Peyer's patch (tissue), 4 donors: ENCODE data around the gene IGFL2. TPM values are rescaled to one million over a fixed set of nuclear protein-coding genes. Genes with fewer than 3 reads are reported as not detected.

Experiments used
- DNase-seq, 3 donors: peaks; one replicate each; pipeline ENCODE4 v3.0.0-alpha.2; 2017 to 2019
- H3K27ac ChIP-seq, 4 donors: fragments of 200-600 bp; sonication (generic); one replicate each; pipeline ENCODE4 v1.5.1; 2016 to 2019
- H3K27me3 ChIP-seq, 2 donors: fragments of 200-600 bp; sonication (generic); one replicate each; pipeline ENCODE4 v1.5.1; 2019
- H3K36me3 ChIP-seq, 3 donors: fragments of 200-600 bp; sonication (generic); one replicate each; pipeline ENCODE4 v1.5.1; 2016 to 2019
- H3K4me1 ChIP-seq, 4 donors: fragments of 200-600 bp; sonication (generic); one replicate each; pipeline ENCODE4 v1.5.1; 2016 to 2019
- H3K4me3 ChIP-seq, 4 donors: fragments of 200-600 bp; sonication (generic); 1 replicate in 3 of 4; 2 replicates in 1 of 4; pipeline ENCODE4 v1.5.1; 2016 to 2019; ENCODE audit warnings: mild to moderate bottlenecking in 1 of 4
- H3K9me3 ChIP-seq, 4 donors: fragments of 200-600 bp; sonication (generic); one replicate each; pipeline ENCODE4 v1.5.1; 2016 to 2019; ENCODE audit warnings: mild to moderate bottlenecking in 1 of 4
- POLR2A ChIP-seq, 2 donors: fragments of 450-650 bp; IDR thresholded peaks; one replicate each; pipeline ENCODE4 v1.5.1; 2017; ENCODE audit warnings: antibody characterized with exemption in 2 of 2, mild to moderate bottlenecking in 2 of 2, moderate library complexity in 2 of 2
- total RNA-seq, 4 donors: library from RNA; depleted of rRNA; stranded (reverse); fragments of >200 nt; gene quantifications; one replicate each; pipeline ENCODE4 v1.1.0, GENCODE V29; 2016
- TF ChIP-seq, protein P1 (sequence below), 6 experiments: fragments of 450-650 bp in 4 of 6; fragments of 200-600 bp in 2 of 6; sonication (generic) in 1 of 6; IDR thresholded peaks; one replicate each; pipeline ENCODE4 v1.5.1; 2017 to 2019; ENCODE audit warnings: antibody characterized with exemption in 6 of 6, mild to moderate bottlenecking in 3 of 6, moderate library complexity in 1 of 6

Gene IGFL2
- total RNA-seq, 4 donors from 2014 or later: not detected

DNA sequence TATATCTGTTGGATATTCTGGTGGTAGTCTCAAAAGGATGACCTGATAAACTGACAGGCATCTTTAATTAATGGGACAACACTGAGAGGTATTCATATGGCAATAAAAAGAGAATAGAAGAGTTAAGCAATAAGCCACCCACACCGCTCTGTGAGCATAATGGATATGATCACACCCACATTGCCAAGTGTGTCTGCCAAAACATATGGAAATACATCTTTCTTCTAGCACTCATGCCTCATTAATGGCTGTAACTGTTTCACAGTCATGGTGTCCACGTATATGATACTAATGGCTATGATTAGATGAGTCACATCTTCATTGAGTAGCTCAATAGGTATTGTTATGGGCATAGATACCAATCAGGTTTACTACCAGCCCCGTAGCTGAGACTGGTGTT, 36.7 kb upstream of the IGFL2 start:
- H3K4me3 ChIP-seq: no peak overlapping the region
- H3K4me1 ChIP-seq: no peaks in the 10 kb centered on the region
- no peak for DNase-seq
- H3K27me3 ChIP-seq: no peaks in the 10 kb centered on the region
- H3K27ac ChIP-seq: no peak overlapping the region
- TF ChIP-seq, protein P1, sequence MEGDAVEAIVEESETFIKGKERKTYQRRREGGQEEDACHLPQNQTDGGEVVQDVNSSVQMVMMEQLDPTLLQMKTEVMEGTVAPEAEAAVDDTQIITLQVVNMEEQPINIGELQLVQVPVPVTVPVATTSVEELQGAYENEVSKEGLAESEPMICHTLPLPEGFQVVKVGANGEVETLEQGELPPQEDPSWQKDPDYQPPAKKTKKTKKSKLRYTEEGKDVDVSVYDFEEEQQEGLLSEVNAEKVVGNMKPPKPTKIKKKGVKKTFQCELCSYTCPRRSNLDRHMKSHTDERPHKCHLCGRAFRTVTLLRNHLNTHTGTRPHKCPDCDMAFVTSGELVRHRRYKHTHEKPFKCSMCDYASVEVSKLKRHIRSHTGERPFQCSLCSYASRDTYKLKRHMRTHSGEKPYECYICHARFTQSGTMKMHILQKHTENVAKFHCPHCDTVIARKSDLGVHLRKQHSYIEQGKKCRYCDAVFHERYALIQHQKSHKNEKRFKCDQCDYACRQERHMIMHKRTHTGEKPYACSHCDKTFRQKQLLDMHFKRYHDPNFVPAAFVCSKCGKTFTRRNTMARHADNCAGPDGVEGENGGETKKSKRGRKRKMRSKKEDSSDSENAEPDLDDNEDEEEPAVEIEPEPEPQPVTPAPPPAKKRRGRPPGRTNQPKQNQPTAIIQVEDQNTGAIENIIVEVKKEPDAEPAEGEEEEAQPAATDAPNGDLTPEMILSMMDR (IDR thresholded peaks at IDR 0.05): no peak
- no peak for TF ChIP-seq POLR2A (IDR thresholded peaks at IDR 0.05)
- no peaks in the 10 kb centered on the region for H3K9me3 ChIP-seq
- H3K36me3 ChIP-seq: no peaks in the 10 kb centered on the region

DNA sequence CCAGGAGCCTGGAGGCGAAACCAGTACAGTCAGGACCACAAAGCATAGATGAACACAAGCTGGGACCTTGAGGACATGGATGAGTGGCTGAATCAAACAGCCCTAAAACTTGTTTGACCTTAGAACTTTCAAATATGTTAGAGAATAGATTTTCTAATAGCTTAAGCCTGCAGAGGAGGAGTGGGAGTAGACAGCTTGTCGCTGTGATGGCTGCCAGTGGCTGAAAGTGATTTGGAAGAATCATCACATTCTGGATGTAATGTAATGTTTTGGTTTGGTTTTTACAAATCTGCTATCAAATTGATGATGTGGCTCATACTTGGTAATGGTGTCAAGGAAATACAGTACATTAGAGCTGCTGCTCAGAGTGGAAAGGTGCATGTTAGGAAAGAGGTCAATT, 35.5 kb upstream of the IGFL2 start:
- no peaks in the 10 kb centered on the region for H3K27me3 ChIP-seq
- TF ChIP-seq, protein P1 (IDR thresholded peaks at IDR 0.05): no peak
- TF ChIP-seq POLR2A (IDR thresholded peaks at IDR 0.05): no peak
- no peaks in the 10 kb centered on the region for H3K9me3 ChIP-seq

DNA sequence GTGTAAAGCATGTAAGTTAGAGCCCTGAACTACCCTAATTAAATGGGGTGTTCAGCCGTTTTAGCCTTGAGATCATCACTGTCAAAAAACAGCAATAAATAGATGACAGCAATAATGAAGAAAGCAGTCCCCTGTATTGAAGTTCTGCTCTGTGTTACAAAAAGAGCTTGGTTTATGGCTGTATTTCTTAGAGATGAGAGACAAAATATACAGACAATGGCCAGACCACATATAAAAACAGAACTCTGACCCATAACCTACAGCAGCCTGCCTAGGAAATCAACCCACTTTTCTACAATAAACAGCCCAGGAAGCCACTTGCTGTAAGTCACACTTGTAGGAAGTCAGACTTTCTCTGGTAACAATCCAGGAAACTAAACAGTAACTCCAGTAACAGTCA, 34.3 kb upstream of the IGFL2 start:
- Histone ChIP-seq H3K27me3 (no peaks in the 10 kb centered on the region), H3K4me1 (no peaks in the 10 kb centered on the region), H3K36me3 (no peaks in the 10 kb centered on the region), H3K27ac (no peak overlapping the region), H3K4me3 (no peak overlapping the region), H3K9me3 (no peaks in the 10 kb centered on the region)
- no peak for TF ChIP-seq POLR2A (IDR thresholded peaks at IDR 0.05)
- TF ChIP-seq, protein P1 (IDR thresholded peaks at IDR 0.05): no peak
- no peak for DNase-seq

More for the DNA sequence above, 35.5 kb upstream of the IGFL2 start:
- Histone ChIP-seq H3K4me1 (no peaks in the 10 kb centered on the region), H3K4me3 (no peak overlapping the region), H3K27ac (no peak overlapping the region), H3K36me3 (no peaks in the 10 kb centered on the region)
- DNase-seq: no peak

DNA sequence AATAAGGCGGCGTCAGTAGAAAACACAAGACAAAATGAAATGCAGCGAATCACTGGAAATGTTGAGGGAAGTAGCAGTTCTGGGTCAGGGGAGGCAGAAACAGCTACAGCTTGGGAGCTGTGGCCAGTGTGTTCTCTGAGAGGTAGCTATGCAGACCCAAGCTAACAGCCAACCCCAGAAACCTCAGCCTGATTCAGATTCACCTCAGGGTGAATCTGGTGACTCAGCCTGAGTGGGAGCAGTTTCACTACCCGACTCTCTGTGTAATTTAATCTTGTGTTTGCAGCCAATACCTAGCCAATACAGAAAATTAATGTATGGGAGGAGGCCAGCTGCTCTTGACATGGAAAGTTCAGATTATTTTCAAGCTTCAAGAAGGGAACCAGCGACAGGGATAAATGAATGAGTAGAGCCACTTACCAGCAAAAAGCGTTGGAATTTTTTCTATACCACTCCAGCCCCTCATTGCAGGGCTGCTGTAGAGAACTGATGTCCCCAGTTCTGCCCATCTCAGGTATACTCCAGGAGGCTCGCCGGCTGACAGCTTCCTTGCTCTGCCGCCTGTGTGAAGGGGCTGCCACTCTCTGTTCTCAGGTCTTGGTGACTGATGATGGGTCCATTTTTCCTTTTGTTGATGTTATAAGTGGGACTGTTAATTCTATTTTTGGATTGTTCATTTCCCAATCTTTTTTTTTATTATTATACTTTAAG, 32.5 kb upstream of the IGFL2 start:
- H3K4me3 ChIP-seq: no peak overlapping the region
- no peak for DNase-seq
- no peaks in the 10 kb centered on the region for H3K9me3 ChIP-seq
- TF ChIP-seq POLR2A (IDR thresholded peaks at IDR 0.05): no peak
- TF ChIP-seq, protein P1 (IDR thresholded peaks at IDR 0.05): no peak
- H3K36me3 ChIP-seq: no peaks in the 10 kb centered on the region
- no peak overlapping the region for H3K27ac ChIP-seq
- H3K27me3 ChIP-seq: no peaks in the 10 kb centered on the region
- no peaks in the 10 kb centered on the region for H3K4me1 ChIP-seq

DNA sequence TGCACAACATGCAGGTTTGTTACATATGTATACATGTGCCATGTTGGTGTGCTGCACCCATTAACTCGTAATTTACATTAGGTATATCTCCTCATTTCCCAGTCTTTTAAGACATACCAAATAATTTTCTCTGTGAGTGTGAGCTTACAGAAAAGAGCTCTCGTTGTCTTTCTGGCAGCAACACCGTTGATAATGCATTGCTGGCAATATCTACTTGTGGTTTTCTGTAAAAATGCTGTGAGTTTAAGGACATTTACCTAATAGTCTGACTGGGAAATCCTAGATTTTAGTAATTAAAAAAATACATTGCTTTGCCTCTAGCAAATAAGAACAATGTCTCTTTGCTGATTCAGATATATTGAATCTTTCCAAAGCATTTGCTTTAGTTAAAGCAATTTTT, 31.9 kb upstream of the IGFL2 start:
- TF ChIP-seq, protein P1 (IDR thresholded peaks at IDR 0.05): no peak
- no peak for TF ChIP-seq POLR2A (IDR thresholded peaks at IDR 0.05)
- H3K9me3 ChIP-seq: no peaks in the 10 kb centered on the region
- no peak overlapping the region for H3K27ac ChIP-seq
- no peak for DNase-seq
- no peaks in the 10 kb centered on the region for H3K36me3 ChIP-seq
- no peak overlapping the region for H3K4me3 ChIP-seq
- no peaks in the 10 kb centered on the region for H3K4me1 ChIP-seq
- H3K27me3 ChIP-seq: no peaks in the 10 kb centered on the region
